ENCODE measurements around the gene ZNF516.

DNA sequence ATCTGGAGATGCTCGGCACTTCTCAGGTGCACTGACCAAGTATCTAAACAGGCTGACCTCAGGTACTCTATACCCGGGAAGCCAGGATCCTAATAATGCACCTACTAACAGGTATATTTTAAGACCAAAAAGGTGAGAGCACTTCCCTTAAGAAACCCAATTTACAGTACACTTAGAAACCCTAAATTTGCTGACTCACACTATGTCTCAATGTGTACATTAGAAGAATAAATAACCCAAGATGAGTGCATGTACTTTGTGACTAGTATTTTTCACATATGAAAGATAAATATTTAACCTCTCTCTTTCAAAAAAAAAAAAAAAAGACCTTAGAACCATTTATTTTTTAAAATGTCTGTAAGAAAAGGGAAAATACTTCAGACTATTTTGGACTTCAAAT lies 118.8 kb downstream of the ZNF516 start:
- TF ChIP-seq, protein P1, sequence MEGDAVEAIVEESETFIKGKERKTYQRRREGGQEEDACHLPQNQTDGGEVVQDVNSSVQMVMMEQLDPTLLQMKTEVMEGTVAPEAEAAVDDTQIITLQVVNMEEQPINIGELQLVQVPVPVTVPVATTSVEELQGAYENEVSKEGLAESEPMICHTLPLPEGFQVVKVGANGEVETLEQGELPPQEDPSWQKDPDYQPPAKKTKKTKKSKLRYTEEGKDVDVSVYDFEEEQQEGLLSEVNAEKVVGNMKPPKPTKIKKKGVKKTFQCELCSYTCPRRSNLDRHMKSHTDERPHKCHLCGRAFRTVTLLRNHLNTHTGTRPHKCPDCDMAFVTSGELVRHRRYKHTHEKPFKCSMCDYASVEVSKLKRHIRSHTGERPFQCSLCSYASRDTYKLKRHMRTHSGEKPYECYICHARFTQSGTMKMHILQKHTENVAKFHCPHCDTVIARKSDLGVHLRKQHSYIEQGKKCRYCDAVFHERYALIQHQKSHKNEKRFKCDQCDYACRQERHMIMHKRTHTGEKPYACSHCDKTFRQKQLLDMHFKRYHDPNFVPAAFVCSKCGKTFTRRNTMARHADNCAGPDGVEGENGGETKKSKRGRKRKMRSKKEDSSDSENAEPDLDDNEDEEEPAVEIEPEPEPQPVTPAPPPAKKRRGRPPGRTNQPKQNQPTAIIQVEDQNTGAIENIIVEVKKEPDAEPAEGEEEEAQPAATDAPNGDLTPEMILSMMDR (IDR thresholded peaks at IDR 0.05; ENCODE audit: insufficient read depth, low read length), result no peak
- TF ChIP-seq POLR2AphosphoS5 (IDR thresholded peaks at IDR 0.05; ENCODE audit: low read depth), result no peak
- no peak for TF ChIP-seq GABPA (IDR thresholded peaks at IDR 0.05; ENCODE audit: low read depth)
- TF ChIP-seq SPI1 (IDR thresholded peaks at IDR 0.05; ENCODE audit: borderline replicate concordance, low read depth), result no peak
